K562 (cell line): ENCODE measurements around the gene UBE2I. TPM values are rescaled to one million over a fixed set of nuclear protein-coding genes. Genes with fewer than 3 reads are reported as not detected.
A peak's percentile ranks its signal among the peaks of the same experiment; 100 is the strongest.

Source experiments
- ARNT ChIP-seq, 2 experiments: fragments of 450-650 bp; IDR thresholded peaks; 2 replicates each; pipeline ENCODE4 v1.6.1; 2016; ENCODE audit warnings: mild to moderate bottlenecking in 1 of 2
- BHLHE40 ChIP-seq: IDR thresholded peaks from 2 replicates; pipeline ENCODE4 v1.6.1; 2011; ENCODE audit warnings: low read length, improper control_type of control experiment
- CEBPB ChIP-seq: fragments of 450-650 bp; IDR thresholded peaks from 2 replicates; pipeline ENCODE4 v1.6.1; 2016; ENCODE audit warnings: missing genetic modification characterization, missing compliant biosample characterization
- CEBPG ChIP-seq, 3 experiments: fragments of 200-800 bp in 1 of 3; sonication (Bioruptor generic) in 1 of 3; sonication (generic) in 1 of 3; formaldehyde crosslinking in 1 of 3; IDR thresholded peaks in 2 of 3; conservative IDR thresholded peaks in 1 of 3; 2 replicates each; pipeline versions ENCODE4 v1.6.1 to v1.8.0; 2016 to 2022; ENCODE audit warnings: missing compliant biosample characterization in 2 of 3, missing genetic modification characterization in 2 of 3, mild to moderate bottlenecking in 1 of 3, missing genetic modification reagents in 1 of 3
- DPF2 ChIP-seq: fragments of 450-650 bp; IDR thresholded peaks from 2 replicates; pipeline ENCODE4 v1.6.1; 2016
- EGR1 ChIP-seq: fragments of 450-650 bp; conservative IDR thresholded peaks from 2 replicates; pipeline ENCODE4 v1.6.1; 2017; ENCODE audit warnings: mild to moderate bottlenecking
- GABPA ChIP-seq: fragments of 200-800 bp; sonication (Bioruptor generic); conservative IDR thresholded peaks from 2 replicates; pipeline ENCODE4 v1.6.1; 2016; ENCODE audit warnings: low read depth, missing genetic modification characterization, missing compliant biosample characterization
- HDAC1 ChIP-seq, 2 experiments: fragments of 450-650 bp; IDR thresholded peaks; 2 replicates each; pipeline ENCODE4 v1.6.1; 2016 to 2017; ENCODE audit warnings: inconsistent platforms in 1 of 2, mild to moderate bottlenecking in 1 of 2, moderate library complexity in 1 of 2
- HNRNPLL ChIP-seq: fragments of 200-400 bp; formaldehyde crosslinking; IDR thresholded peaks from 2 replicates; pipeline ENCODE4 v1.6.1; 2017; ENCODE audit warnings: low read length, low read depth, mild to moderate bottlenecking; ENCODE audit not compliant: poor library complexity, severe bottlenecking
- KDM2B ChIP-seq: fragments of 250-450 bp; sonication (Bioruptor Pico); IDR thresholded peaks from 2 replicates; pipeline ENCODE4 v1.8.0; 2021; ENCODE audit warnings: mild to moderate bottlenecking, moderate library complexity
- POLR2G ChIP-seq: fragments of 200-400 bp; formaldehyde crosslinking; IDR thresholded peaks from 2 replicates; pipeline ENCODE4 v1.6.1; 2017; ENCODE audit warnings: low read depth, mild to moderate bottlenecking, antibody characterized with exemption, low read length, moderate library complexity
- SMARCA4 ChIP-seq: fragments of 450-650 bp; IDR thresholded peaks from 2 replicates; pipeline ENCODE4 v1.6.1; 2016
- SRSF1 ChIP-seq: fragments of 200-400 bp; formaldehyde crosslinking; IDR thresholded peaks from 2 replicates; pipeline ENCODE4 v1.6.1; 2017; ENCODE audit warnings: mild to moderate bottlenecking, low read depth, low read length, moderate library complexity
- YBX1 ChIP-seq: fragments of 450-650 bp; IDR thresholded peaks from 2 replicates; pipeline ENCODE4 v1.7.1; 2016; ENCODE audit warnings: mild to moderate bottlenecking
- ZBTB7A ChIP-seq: IDR thresholded peaks from 2 replicates; pipeline ENCODE4 v1.6.1; 2011; ENCODE audit warnings: low read depth, mild to moderate bottlenecking, low read length, moderate library complexity, borderline replicate concordance; ENCODE audit not compliant: control insufficient read depth
- ZKSCAN3 ChIP-seq: fragments of 250-450 bp; sonication (Bioruptor Pico); IDR thresholded peaks from 2 replicates; pipeline ENCODE4 v1.4.0; 2020
- polyA plus RNA-seq, 8 experiments: library from polyadenylated mRNA; depleted of rRNA in 4 of 8; stranded (reverse) in 5 of 8; unstranded in 3 of 8; fragments of >200 nt; fragmentation: Nextera tagmentation in 2 of 8; fragmentation: Illumina TruSeq in 1 of 8; extraction: Ambion mirVana in 2 of 8; extraction: Trizol in 1 of 8; gene quantifications; 2 replicates each; pipeline versions ENCODE4 v1.2.1 to v1.2.3, GENCODE V29; 2011 to 2014; ENCODE audit warnings: inconsistent platforms in 1 of 8, missing spikeins in 1 of 8
- total RNA-seq, 7 experiments: library from RNA; depleted of rRNA in 6 of 7; stranded (reverse); fragments of >200 nt in 6 of 7; fragmentation: Illumina TruSeq in 2 of 7; extraction: Trizol in 2 of 7; gene quantifications; 2 replicates each; pipeline versions ENCODE4 v1.2.1 to v1.2.3, GENCODE V29; 2011 to 2021; ENCODE audit warnings: low replicate concordance in 1 of 7
- TF ChIP-seq, protein P1 (sequence below): sonication (generic); IDR thresholded peaks from 2 replicates; pipeline ENCODE4 v1.6.1; 2016
- TF ChIP-seq, protein P2 (sequence below), 2 experiments: fragments of 450-650 bp; IDR thresholded peaks; 2 replicates each; pipeline ENCODE4 v1.6.1; 2016
- TF ChIP-seq, protein P3 (sequence below): sonication (generic); formaldehyde crosslinking; IDR thresholded peaks from 2 replicates; pipeline ENCODE4 v1.8.0; 2022; ENCODE audit warnings: missing genetic modification reagents, mild to moderate bottlenecking, moderate library complexity, borderline replicate concordance

The UBE2I gene
- total and polyA plus RNA-seq, 9 of the 15 experiments (the other 6 are each of a cell fraction or from before 2014, with no cell fraction given) = 36.6 to 254 (median 104) TPM

DNA sequence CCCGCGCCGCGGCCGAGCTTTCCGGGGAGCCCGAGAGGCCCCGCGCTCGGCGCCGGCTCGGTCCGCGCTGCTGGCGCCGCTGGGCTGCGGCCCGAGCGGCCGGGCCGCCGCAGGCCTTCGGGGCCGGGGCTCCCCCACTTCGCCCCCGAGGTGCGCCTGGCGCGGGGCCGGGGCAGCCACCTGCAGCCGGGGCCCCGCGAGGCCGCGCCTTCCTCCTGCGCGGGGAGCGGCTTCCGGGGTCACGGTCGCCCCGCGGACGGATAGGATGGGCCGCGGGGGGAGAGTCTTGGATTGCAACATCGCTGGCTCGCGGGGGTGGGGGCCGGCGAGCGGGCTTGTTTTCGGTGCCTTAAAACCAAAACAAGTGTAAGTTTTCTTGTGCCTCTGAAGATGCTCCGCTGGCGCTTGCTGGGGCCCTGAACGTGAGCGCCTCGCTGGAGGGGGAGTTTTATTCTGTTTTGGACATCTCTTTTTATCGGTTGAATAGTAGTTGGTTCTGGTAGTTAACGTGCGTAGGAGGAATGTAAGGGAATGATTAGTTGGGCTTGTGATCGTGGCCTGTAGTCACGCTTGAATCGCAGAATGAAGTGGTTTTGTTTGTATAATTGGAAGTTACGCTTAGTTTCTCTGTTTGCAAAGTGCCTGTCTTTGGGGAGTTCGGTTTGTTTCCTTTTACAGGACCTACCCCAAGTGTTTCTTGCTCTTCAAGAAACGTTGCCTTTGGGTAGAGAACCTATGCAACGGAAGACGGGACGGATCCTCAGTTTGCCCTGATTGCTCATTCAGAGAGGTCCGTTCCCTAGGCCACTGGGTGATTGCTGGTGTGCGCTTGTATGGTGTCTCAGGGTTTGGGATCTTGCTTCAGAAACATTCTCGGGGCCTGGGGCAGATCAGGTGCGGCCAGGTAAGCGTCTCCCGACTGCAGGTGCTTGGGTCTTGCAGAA lies 724 bp downstream of the UBE2I start (continued):
- peak; percentile 36; the same call in 1 of the 2 replicates for TF ChIP-seq ZBTB7A
- TF ChIP-seq, protein P1, sequence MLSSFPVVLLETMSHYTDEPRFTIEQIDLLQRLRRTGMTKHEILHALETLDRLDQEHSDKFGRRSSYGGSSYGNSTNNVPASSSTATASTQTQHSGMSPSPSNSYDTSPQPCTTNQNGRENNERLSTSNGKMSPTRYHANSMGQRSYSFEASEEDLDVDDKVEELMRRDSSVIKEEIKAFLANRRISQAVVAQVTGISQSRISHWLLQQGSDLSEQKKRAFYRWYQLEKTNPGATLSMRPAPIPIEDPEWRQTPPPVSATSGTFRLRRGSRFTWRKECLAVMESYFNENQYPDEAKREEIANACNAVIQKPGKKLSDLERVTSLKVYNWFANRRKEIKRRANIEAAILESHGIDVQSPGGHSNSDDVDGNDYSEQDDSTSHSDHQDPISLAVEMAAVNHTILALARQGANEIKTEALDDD = 0 out of 2 replicates have a peak, but pooled peaks have one; percentile 54
- TF ChIP-seq CEBPB (tag) = peak; percentile 97
- TF ChIP-seq EGR1 = peak; percentile 78
- TF ChIP-seq, protein P2, sequence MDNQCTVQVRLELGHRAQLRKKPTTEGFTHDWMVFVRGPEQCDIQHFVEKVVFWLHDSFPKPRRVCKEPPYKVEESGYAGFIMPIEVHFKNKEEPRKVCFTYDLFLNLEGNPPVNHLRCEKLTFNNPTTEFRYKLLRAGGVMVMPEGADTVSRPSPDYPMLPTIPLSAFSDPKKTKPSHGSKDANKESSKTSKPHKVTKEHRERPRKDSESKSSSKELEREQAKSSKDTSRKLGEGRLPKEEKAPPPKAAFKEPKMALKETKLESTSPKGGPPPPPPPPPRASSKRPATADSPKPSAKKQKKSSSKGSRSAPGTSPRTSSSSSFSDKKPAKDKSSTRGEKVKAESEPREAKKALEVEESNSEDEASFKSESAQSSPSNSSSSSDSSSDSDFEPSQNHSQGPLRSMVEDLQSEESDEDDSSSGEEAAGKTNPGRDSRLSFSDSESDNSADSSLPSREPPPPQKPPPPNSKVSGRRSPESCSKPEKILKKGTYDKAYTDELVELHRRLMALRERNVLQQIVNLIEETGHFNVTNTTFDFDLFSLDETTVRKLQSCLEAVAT (IDR thresholded peaks at IDR 0.05) = peak; percentile 7 to 34; a peak in 2 of 4 replicates
- TF ChIP-seq POLR2G = peak; percentile 64; the same call in 1 of the 2 replicates
- TF ChIP-seq ZKSCAN3 (CRISPR knock-in tag) = no peak
- TF ChIP-seq, protein P3, sequence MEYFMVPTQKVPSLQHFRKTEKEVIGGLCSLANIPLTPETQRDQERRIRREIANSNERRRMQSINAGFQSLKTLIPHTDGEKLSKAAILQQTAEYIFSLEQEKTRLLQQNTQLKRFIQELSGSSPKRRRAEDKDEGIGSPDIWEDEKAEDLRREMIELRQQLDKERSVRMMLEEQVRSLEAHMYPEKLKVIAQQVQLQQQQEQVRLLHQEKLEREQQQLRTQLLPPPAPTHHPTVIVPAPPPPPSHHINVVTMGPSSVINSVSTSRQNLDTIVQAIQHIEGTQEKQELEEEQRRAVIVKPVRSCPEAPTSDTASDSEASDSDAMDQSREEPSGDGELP = no peak
- no peak for TF ChIP-seq KDM2B (CRISPR knock-in tag)
- TF ChIP-seq GABPA (tag) = peak; percentile 75
- TF ChIP-seq BHLHE40 = 0 out of 2 replicates have a peak, but pooled peaks have one; percentile 7
- TF ChIP-seq DPF2 = peak; percentile 50; the same call in 1 of the 2 replicates
- no peak for TF ChIP-seq YBX1
- TF ChIP-seq ARNT (IDR thresholded peaks at IDR 0.05) = peak; percentile 26; a peak in 1 of 4 replicates
- no peak for TF ChIP-seq SMARCA4
- TF ChIP-seq HNRNPLL = peak; percentile 23
- TF ChIP-seq SRSF1 = no peak
- TF ChIP-seq CEBPG (CRISPR knock-in tag; IDR thresholded peaks at IDR 0.05) = peak; percentile 83
- peak; percentile 58 to 97 for TF ChIP-seq CEBPG (tag; conservative IDR thresholded peaks at IDR 0.05 in 1 of 2, IDR thresholded peaks at IDR 0.05 in 1 of 2)
- peak in 1 of 2 experiments; percentile 53; a peak in 2 of 4 replicates for TF ChIP-seq HDAC1 (IDR thresholded peaks at IDR 0.05)
